ENCODE measurements around the gene LSM7.

LSM7 gene

DNA sequence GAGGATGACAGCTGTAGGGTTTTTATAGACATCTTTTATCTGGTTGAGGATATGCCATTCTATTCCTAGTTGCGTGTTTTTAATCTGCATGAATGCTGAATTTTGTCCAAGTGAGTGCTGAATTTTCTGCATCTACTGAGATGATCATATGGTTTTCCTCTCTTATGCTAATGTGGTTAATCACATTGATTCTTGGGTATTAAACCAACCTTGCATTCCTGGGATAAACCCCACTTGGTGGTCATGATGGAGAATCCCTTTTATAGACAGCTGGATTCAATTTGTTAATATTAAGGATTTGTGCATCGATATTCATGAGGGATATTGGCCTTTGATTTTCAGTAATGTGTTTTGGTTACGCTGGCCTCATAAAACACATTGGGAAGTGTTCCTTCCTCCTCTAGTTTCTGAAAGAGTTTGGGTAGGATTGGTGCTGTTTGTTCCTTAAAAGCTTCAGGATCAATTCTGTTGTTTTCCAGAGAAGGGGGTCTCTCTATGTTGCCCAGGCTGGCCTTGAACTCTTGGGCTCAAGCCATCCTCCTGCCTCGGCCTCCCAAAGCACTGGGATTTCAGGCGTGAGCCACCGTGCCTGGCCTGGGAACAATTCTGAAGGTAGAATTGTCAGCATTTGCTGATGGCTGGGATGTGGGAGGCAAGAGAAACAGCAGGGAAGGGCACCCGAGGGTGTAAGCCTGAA is 13.1 kb downstream of the LSM7 start:
- no peak for FAIRE-seq
- no peak for TF ChIP-seq POLR2A (IDR thresholded peaks at IDR 0.05; ENCODE audit: low read depth, low read length)
- no peak for DNase-seq (ENCODE audit: insufficient read length, low spot score)

DNA sequence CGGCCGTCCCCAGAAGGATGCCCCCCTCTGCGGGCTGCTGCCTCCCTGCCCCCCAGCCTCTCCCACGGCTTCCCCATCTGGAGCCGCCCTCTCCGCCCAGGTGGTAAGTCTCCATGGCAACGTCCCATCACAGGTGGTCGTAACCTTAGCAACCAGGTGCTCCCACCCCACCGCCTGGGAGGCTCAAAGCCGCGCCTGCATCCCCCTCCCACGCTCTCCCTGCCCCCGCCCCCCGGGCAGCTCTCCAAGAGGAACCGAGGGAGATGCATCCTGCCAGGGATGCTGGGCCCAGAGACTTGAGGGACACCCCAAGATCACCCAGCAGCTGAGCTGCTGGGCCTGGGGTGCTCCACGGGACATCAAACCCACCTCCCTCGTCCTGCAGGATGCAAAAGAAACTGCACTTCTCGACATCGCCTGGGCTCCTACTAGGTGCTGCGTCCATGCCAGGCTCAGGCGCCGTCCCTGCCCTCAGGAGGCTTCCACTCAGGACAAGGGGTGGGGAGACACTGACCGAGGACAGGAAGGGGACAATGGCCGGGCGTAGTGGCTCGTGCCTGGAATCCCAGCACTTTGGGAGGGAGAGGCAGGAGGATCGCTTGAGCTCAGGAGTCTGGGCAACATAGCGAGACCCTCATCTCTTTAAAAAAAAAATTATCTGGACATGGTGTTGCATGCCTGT is 15.4 kb downstream of the LSM7 start:
- no peak for FAIRE-seq
- no peak for DNase-seq (ENCODE audit: insufficient read length, low spot score)
- TF ChIP-seq POLR2A (IDR thresholded peaks at IDR 0.05; ENCODE audit: low read depth, low read length): no peak

GRCh38 chr19:2311093-2311492 is 17.3 kb downstream of the LSM7 start:
- FAIRE-seq (no peak), DNase-seq (ENCODE audit: insufficient read length, low spot score) (no peak)
- no peak for TF ChIP-seq POLR2A (IDR thresholded peaks at IDR 0.05; ENCODE audit: low read depth, low read length)

DNA sequence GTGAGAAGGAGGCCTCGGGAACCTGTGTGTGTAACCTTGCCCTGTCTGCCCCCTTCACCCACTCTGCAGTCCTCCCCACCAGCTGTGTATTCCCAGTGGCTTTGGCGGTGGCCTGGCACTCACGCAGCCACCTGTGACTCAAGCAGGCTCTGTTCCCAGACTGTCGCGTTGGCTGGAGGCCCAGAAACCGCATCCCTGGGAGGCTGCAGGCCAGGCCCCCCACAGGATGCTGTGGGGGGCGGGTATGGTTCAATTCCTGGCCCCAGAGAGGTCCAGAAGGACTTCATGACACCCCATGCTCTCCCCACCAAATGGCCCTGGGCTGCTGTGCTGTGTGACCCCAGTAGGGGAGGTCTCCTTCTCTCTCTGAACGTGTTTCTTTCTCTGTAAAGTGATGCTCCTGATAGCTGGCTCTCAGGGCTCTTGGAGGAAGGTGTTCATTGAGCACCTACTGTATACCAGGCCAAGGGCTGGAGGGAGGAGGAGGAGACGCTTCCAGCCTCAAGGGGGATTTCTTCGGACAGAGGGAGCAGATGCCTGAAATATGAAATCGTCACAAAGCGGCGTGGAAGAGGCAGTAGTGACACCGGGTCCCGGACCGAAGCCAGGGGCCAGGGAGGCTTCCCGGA is 18.5 kb downstream of the LSM7 start:
- DNase-seq (ENCODE audit: insufficient read length, low spot score): no peak
- TF ChIP-seq POLR2A (IDR thresholded peaks at IDR 0.05; ENCODE audit: low read depth, low read length): no peak
- FAIRE-seq: no peak

DNA sequence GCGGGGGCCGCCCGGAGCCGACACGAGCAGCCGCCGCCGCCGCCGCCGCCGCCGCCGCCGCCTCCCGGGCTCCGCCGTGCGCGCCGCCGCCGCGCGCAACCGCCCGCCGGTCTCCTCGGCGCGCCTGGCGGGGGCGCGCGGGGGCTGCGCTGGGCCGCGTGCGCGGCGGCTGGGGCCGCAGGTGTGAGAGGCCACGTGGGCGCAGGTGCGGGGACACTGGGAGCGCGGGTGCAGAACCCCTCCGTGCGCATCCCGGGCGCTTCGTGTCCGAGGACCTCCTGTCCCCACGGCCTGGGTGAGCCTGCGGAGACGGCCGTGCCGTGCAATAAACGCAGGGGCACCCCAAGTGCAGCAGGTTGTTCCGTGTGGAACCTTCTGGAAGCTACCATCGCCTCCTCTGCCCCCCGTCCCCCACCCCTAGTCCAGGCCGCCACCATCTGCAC is 20.3 kb downstream of the LSM7 start, which contains the start of gene LINGO3:
LINGO3 (minus strand) TSS at position 41 of the 443 bp plus-strand sequence. CDS start 16,378 bp downstream, outside the sequence.
- no peak for FAIRE-seq
- no peak for TF ChIP-seq POLR2A (IDR thresholded peaks at IDR 0.05; ENCODE audit: low read depth, low read length)
- no peak for DNase-seq (ENCODE audit: insufficient read length, low spot score)

- DNase-seq (ENCODE audit: insufficient read length, low spot score) (no peak), FAIRE-seq (no peak)
- TF ChIP-seq POLR2A (IDR thresholded peaks at IDR 0.05; ENCODE audit: low read depth, low read length): no peak
Observed at GRCh38 chr19:2307518-2308012, 20.8 kb downstream of the LSM7 start.

DNA sequence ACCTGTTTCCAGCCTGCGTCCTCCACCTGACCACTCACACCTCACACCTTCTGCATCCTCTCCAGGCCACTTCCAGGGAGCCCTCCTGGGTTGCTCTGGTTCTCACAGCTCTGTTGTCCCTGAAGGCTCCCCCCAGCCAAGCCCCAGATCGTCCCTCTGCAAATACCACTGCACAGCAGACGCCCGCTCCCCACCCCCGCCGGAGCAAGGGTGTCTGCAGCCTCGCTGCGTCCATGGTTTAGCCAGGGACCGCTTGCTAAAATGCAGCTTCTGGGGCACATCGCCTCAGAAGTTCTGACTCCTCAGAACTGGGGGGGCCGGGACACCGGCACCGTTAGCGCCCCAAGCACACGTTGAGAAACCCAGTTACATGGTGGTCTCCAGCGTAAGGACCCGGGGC is 21.4 kb downstream of the LSM7 start:
- TF ChIP-seq POLR2A (IDR thresholded peaks at IDR 0.05; ENCODE audit: low read depth, low read length): no peak
- DNase-seq (ENCODE audit: insufficient read length, low spot score): no peak
- FAIRE-seq: no peak

- no peak for DNase-seq (ENCODE audit: insufficient read length, low spot score)
- no peak for FAIRE-seq
Observed at GRCh38 chr19:2306281-2306806, 22.0 kb downstream of the LSM7 start.

GRCh38 chr19:2305452-2306280 is 22.7 kb downstream of the LSM7 start:
- no peak for TF ChIP-seq POLR2A (IDR thresholded peaks at IDR 0.05; ENCODE audit: low read depth, low read length)
- no peak for FAIRE-seq
- DNase-seq (ENCODE audit: insufficient read length, low spot score): no peak

More at GRCh38 chr19:2306281-2306806, 22.0 kb downstream of the LSM7 start:
- TF ChIP-seq POLR2A (IDR thresholded peaks at IDR 0.05; ENCODE audit: low read depth, low read length): no peak

- no peak for TF ChIP-seq POLR2A (IDR thresholded peaks at IDR 0.05; ENCODE audit: low read depth, low read length)
- FAIRE-seq: no peak
- no peak for DNase-seq (ENCODE audit: insufficient read length, low spot score)
Observed at GRCh38 chr19:2303211-2303798, 25.1 kb downstream of the LSM7 start.

GRCh38 chr19:2302319-2303210 is 25.8 kb downstream of the LSM7 start:
- FAIRE-seq: no peak
- no peak for DNase-seq (ENCODE audit: insufficient read length, low spot score)
- no peak for TF ChIP-seq POLR2A (IDR thresholded peaks at IDR 0.05; ENCODE audit: low read depth, low read length)

DNA sequence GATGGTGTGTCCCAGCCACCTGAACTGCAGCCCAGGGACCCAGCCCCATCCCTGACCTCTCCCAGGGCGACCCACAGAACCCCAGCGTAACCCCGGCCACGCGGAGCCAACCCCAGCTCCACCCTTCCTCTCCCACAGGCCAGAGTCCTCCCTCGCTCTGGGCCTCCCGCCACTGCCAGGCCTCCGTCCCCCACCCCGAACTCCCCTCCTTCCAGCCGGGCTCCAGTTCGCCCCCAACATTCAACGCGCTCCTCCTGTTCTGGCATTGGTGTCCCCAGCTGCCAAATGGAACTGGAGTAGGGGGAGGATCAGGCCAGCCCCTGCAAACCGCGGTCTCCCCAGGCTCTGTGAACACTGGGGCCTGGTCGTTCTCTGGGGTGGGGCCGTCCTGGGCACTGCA is 27.9 kb downstream of the LSM7 start:
- no peak for FAIRE-seq
- TF ChIP-seq POLR2A (IDR thresholded peaks at IDR 0.05; ENCODE audit: low read depth, low read length): no peak
- DNase-seq (ENCODE audit: insufficient read length, low spot score): no peak

Measured in H54 (cell line).